OCI-LY7 (cell line): ENCODE measurements around the gene EVC.

Source experiments
- EZH2phosphoT487 ChIP-seq: fragments of 200-600 bp; sonication (generic); IDR thresholded peaks from 2 replicates; pipeline ENCODE4 v1.6.1; 2018; ENCODE audit warnings: low read depth, borderline replicate concordance, mild to moderate bottlenecking, mixed run types, antibody characterized with exemption, low read length, moderate library complexity, mixed read lengths
- TF ChIP-seq, protein P1 (sequence below): fragments of 200-600 bp; sonication (generic); conservative IDR thresholded peaks from 2 replicates; pipeline ENCODE4 v1.5.1; 2014; ENCODE audit warnings: mild to moderate bottlenecking, antibody characterized with exemption, low read length, moderate library complexity, mixed read lengths

DNA sequence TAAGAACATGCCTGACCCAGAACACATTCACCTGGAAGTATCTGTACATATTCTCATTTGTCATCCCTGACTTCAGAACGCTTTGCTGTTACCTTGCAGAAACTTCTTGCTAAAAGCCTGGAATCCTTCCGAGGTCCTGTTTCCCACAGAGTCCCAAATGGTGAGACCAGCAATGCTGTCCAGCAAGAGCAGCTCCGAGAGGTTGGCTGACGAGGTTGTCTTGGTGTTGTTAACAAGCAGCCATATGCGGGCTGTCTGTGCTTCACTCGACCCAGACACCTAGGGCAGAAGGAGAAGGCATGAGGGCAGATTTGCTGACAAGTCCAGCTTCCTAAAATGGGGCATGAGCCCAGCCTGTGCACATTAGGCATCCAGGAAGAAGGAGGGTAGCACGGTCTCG lies 21.9 kb upstream of the EVC start:
- TF ChIP-seq, protein P1, sequence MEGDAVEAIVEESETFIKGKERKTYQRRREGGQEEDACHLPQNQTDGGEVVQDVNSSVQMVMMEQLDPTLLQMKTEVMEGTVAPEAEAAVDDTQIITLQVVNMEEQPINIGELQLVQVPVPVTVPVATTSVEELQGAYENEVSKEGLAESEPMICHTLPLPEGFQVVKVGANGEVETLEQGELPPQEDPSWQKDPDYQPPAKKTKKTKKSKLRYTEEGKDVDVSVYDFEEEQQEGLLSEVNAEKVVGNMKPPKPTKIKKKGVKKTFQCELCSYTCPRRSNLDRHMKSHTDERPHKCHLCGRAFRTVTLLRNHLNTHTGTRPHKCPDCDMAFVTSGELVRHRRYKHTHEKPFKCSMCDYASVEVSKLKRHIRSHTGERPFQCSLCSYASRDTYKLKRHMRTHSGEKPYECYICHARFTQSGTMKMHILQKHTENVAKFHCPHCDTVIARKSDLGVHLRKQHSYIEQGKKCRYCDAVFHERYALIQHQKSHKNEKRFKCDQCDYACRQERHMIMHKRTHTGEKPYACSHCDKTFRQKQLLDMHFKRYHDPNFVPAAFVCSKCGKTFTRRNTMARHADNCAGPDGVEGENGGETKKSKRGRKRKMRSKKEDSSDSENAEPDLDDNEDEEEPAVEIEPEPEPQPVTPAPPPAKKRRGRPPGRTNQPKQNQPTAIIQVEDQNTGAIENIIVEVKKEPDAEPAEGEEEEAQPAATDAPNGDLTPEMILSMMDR = no peak
- no peak for TF ChIP-seq EZH2phosphoT487
